Activated effector memory CD4-positive, alpha-beta T cell treated with anti-CD3 and anti-CD28 coated beads, Interleukin-2, amount 50 U/mL, for 16 hours (primary cell): ENCODE measurements around the gene SWAP70.

Experiments
- DNase-seq: peaks from one replicate; pipeline ENCODE4 v3.0.0-alpha.2; 2020

Gene SWAP70

DNA sequence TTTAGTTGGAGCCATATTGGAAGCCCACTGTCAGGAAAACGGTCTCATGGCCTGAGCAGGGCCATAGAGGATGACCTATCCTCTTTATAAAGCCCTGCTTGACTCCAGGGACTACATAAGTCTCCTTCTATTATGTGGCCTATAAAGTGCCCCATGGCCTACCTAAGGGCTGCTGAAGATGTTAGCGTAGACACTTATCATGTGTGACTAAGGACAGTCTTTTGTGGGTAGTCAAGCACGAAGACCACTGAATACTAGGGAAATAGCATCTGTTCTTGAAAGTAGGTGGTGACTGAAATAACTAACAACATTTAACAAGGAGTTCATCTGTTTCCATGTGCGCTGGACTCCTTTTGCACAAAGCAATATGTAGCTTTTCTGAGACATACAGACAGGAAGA lies 117.1 kb downstream of the SWAP70 start:
- DNase-seq, result no peak

GRCh38 chr11:9783986-9784385 lies 120.1 kb downstream of the SWAP70 start:
- no peak for DNase-seq

DNA sequence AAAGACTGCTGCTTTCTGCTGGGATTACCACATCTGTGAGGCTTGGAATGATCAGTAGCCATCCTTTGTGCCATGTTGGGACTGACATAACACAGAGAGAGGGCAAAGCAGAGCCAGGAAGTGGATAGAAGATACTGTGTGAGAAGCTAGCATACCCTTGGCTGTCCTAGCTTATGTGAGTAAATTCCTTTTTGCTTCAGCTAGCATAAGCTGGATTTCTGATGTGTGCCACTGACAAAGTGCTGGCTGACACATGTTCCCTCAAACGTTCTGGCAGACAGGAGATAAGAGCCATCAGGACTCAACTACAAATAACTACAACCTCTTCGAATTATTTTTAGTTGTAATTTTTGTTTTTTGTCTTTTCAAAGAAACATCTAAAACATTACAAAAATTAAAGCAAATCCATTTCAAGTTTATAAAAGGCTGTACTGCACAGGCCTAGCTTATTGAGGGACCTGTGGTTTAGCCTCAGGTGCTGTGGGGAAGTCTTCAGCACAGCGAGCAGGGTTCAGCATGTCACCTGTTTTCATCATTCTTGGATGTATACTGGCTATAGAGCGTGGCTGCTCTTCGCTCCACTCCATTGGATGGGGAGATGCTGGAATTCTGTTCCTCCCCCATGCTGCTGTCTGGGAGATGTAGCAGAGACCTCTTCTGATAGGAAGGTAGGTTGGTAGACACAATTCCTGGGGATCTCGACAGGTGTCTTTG lies 120.9 kb downstream of the SWAP70 start:
- DNase-seq, result no peak

GRCh38 chr11:9787260-9787659 lies 123.4 kb downstream of the SWAP70 start:
- no peak for DNase-seq

- DNase-seq, result no peak
Measured at GRCh38 chr11:9787981-9788521, 124.2 kb downstream of the SWAP70 start.

GRCh38 chr11:9789910-9790309 lies 126.0 kb downstream of the SWAP70 start:
- DNase-seq, result no peak

- no peak for DNase-seq
Measured at GRCh38 chr11:9790703-9791102, 126.8 kb downstream of the SWAP70 start.

GRCh38 chr11:9796266-9796665 lies 132.4 kb downstream of the SWAP70 start:
- no peak for DNase-seq

DNA sequence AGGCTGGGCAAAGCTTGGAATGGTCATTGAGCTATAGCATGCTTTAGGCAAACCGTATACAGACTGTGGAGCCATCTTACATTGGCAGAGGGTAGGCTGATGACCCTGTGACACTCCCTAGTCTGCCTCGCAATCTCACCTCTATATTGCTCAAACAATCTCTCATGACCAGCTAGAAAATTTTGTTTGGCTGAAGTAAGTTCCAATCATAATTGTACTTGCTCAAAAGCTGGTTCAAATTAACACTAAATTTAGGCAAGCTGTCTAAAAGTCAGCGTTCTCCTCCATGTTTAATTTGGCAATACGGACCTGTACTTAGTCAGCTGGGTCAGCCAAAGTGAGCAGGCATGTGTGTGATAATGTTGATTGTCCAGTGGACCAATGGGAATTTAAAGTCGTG lies 133.0 kb downstream of the SWAP70 start:
- DNase-seq, result no peak

GRCh38 chr11:9797300-9797699 lies 133.4 kb downstream of the SWAP70 start:
- no peak for DNase-seq

DNA sequence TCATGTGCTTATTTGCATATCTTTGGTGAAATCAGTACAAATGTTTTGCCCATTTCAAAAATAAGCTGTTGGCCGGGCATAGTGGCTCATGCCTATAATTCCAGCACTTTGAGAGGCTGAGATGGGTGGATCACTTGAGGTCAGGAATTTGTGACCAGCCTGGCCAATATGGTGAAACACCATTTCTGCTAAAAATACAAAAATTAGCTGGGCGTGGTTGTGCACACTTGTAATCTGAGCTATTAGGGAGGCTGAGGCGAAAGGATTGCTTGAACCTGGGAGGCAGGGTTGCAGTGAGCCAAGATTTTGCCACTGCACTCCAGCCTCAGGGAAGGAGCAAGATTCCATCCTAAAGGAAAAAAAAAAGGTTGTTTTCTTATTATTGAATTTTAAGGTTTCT lies 136.0 kb downstream of the SWAP70 start:
- no peak for DNase-seq

GRCh38 chr11:9802291-9802861 lies 138.5 kb downstream of the SWAP70 start:
- no peak for DNase-seq
